ENCODE data around the gene SSU72.
"Not testable (repeated sequence)": the region's sequence is repeated elsewhere in the genome, so short reads cannot be mapped to it uniquely, and the experiment has no call there.

The SSU72 gene

DNA sequence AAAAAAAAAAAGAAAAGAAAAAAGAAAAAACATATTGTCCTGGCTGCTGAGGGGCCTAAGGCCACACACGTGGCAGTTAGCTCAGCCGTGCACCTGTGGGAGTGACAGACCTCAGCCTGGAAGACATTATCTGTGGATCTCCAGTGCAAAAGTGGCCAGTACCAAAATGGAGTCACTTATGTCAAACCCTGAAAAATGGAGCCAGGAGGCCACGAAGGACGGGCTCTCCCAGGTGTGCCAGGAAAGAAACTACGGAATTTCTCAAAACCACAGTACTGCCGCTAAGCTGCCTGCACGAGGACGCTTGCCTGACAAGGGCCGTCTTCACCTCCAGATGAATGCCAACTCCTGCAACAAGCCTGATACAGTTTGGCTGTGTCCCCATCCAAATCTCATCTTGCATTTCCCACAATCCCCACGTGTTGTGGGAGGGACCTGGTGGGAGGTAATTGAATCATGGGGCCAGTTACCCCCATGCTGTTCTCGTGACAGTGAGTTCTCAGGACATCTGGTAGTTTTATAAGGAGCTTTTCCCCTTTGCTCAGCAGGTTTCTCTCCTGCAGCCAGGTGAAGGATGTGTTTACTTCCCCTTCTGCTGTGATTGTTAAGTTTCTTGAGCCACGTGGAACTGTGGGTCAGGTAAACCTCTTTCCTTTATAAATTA is 35.3 kb upstream of the SSU72 start:
- DNase-seq = no peak

DNA sequence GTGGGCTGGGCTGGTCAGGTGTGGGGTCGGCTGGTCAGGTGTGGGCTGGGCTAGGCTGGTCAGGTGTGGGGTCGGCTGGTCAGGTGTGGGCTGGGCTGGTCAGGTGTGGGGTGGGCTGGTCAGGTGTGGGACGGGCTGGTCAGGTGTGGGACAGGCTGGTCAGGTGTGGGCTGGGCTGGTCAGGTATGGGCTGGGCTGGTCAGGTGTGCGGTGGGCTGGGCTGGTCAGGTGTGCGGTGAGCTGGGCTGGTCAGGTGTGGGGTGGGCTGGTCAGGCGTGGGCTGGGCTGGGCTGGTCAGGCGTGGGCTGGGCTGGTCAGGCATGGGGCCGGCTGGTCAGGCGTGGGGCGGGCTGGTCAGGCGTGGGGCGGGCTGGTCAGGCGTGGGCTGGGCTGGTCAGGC is 31.6 kb upstream of the SSU72 start:
- DNase-seq = no peak

DNA sequence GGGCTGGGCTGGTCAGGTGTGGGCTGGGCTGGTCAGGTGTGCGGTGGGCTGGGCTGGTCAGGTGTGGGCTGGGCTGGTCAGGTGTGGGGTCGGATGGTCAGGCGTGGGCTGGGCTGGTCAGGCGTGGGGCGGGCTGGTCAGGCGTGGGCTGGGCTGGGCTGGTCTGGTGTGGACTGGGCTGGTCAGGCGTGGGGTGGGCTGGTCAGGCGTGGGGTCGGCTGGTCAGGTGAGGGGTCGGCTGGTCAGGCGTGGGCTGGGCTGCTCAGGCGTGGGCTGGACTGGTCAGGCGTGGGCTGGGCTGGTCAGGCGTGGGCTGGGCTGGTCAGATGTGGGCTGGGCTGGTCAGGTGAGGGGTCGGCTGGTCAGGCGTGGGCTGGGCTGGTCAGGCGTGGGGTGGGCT is 31.1 kb upstream of the SSU72 start:
- no peak for DNase-seq

DNA sequence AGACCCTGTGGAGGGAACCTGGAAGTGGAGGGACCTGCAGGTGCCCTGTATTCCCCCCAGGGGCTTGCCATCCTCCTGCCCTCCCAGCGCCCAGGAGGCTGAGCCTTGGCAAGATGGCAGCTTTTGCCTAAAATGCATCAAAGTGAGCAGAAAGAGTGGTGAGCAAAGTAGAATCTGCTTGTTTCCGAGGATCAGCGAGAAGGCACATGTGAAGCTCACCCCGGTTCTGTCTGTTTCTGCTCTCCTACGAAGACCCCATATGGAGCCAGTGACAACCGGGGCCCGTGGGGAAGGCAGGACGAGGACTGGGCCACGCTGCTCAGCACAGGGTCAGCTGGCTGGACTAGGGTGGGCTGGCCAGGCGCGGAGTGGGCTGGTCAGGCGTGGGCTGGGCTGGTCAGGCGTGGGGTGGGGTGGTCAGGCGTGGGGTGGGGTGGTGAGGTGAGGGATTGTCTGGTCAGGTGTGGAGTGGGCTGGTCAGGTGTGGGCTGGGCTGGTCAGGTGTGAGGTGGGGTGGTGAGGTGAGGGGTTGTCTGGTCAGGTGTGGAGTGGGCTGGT is 30.4 kb upstream of the SSU72 start:
- DNase-seq = no peak

DNA sequence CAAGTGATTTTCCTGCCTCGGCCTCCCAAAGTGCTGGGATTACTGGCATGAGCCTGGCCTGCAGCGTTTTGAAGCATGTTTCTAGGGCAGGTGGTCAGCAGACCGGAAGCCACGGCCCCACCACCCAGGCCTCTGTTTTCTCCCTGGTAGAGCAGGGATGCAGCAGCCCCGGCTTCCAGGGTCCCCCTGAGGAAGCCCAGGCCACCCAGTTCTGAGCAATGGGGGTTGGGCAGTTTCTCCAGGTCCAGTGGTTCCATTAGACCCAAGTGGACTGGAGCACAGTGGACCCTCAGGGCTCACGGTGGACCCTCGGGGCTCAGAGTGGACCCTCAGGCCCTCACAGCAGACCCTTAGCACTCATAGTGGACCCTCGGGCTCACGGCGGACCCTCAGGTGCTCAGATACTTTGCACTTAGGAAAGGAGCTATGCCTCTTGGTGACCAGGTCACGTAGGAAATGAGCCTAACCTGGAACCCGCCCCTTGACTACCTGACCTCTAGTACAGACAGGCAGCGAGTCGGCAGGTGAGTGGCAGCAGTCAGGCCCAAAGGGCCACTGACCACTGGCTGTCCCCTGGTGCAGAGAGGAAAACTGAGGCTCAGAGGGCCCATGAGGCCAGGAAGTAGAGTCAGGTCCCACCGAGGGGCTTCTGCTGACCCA is 29.8 kb upstream of the SSU72 start:
- no peak for DNase-seq

DNA sequence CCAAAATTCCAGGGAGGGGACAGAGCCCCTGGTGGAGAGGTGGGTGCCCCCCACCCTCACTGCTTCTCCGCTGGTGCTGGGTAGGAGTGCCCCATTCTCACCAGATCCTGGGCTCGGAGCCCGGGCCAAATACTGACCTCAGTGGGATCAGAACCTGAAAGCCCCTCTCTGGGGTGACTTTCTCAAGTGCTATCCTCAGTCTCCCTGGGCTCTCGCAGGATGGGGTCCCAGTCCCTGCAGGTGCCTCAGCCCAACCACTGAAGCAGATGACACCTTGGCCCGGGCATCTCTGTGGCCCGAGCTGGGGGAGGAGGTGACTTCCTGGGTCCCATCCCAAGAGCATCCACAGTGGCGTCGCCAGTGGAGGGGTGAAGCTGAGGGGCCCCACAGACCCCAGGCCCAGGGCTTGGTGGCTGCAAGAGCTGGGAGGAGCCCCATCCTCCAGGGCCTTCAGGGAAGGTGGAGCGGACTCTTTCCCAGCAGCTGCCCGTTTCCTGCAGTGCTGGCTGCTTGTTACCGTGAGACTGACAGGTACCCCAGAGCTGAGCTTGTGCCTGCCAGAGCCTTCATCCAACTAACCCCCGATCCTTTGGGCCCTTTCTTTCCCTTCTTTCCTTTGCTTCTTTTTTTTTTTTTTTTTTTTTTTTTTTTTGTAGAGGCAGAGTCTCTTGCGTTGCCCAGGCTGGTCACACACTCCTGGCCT is 29.2 kb upstream of the SSU72 start:
- no peak for DNase-seq

DNA sequence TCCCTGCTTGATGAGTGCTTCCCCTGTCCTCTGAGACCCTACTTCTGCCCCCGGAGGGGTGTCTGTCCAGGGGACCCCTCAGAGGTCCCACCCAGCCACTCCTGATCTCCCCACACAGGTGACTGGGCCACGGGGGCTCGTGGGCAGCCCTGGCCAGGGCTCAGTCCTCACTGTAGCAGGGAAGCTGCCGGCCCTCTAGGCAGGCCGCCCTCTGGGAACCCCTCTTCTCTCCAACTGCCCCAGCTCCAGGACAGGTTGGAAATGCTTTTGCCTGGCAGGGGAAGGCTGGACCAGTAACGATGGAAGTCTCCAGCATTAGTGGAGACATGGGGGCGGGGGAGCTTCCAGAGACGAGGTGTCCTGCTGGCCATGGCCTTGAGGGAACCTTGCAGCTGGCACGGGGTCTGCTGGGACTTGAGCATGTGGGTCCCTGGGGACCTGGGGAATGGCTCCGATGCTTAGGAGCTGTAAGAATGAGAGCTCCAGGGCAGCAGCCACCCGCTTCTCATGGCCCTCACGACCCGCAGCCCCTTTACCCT is 28.4 kb upstream of the SSU72 start:
- DNase-seq = no peak

DNA sequence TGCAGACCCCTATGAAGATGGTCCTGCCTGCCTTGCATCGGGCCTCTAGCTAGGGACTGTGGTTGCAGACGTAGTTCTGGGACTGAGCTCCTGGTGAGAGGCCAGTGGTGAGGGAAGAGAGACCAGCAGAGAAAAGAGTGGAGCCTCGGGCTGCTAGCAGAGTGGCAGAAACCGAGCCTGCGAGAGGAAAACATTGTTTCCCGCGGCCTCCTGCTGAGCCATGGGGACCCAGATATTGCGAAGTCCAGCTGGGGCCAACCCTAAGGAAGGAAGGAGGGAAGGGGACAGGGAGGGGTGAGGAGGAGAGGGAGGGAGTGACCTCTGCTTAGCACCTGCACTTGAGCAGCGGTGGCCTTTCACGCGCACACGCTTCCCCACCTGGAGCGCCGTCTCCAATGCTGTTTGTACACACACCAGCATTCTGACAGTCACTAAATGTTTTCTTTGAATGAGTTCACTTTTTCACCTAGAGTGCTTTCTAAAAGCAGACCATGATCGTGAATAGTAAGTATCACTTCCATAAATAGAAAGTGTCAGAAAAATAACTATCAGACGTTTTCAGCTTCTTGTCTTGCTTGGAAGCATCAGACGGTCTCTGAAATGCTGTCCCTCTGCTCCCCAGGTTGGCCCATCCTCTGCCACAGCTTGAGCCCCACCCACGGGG is 27.8 kb upstream of the SSU72 start:
- no peak for DNase-seq

DNA sequence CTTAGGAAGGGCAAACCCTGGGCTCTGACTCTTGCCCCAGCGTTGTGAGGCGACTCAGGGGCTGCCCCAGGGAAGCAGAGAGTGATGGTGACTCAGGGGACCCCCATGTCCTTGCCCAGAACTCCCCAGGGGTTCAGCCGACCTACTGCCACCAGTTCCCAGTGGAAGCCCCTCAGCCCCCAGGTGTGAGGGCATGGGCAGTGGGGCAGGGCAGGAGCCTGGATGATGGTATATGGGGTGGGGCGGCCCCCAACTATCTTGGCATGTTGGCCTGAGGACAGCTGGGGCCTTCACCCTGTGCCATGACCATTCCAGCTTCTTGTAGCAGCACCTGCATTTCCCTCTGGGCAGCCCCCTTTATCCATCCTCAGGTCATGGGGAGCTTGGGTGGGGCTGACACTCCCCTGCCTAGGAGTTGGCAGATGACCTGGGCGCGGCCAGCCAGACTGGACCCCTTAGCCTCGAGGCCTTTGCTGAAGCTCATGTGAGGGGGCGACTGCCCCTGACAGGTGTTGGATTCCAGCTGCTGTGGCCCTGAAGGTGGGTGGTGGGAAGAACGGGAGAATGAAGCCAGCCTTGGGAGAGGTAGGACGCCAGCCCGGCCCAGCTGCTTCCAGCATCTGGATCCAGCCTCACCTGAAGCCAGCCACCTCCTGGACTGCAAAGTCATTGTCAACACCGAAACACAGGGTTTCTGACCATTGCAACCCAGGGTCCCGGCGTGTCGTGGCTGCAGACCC is 27.1 kb upstream of the SSU72 start:
- DNase-seq = no peak

DNA sequence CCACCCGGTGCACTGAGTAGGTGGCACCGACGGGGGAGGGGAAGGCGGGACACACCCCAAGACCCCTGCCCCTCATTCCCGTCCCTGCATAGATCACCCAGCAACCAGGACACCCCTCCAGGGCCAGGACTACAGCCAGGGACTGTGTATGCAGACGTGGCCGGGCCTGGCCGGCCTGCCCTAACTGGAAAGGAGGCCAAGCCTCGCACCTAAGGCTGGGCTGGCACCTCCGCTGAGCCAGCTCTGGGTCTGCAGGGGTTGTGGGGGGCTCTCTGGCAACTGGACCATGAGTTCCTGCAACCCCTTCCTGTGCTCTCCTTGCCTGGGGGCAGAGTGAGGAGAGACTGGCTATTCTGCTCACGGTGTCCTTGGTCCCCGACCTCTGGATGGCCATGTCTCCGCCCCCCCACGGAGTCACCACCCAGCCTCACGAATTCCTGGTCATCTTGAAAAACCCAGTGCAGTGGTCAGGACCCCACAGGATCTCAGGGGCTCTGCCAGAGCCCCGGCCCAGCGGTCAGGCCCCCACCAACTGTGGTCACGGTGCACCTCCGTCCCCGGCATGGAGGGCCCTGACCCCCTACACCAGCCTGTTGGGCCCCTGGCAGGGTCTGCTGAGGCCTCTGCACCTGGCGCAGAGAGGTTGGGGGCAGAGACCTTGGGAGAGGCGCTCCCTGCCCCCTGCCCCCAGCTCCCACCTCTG is 26.3 kb upstream of the SSU72 start:
- no peak for DNase-seq

DNA sequence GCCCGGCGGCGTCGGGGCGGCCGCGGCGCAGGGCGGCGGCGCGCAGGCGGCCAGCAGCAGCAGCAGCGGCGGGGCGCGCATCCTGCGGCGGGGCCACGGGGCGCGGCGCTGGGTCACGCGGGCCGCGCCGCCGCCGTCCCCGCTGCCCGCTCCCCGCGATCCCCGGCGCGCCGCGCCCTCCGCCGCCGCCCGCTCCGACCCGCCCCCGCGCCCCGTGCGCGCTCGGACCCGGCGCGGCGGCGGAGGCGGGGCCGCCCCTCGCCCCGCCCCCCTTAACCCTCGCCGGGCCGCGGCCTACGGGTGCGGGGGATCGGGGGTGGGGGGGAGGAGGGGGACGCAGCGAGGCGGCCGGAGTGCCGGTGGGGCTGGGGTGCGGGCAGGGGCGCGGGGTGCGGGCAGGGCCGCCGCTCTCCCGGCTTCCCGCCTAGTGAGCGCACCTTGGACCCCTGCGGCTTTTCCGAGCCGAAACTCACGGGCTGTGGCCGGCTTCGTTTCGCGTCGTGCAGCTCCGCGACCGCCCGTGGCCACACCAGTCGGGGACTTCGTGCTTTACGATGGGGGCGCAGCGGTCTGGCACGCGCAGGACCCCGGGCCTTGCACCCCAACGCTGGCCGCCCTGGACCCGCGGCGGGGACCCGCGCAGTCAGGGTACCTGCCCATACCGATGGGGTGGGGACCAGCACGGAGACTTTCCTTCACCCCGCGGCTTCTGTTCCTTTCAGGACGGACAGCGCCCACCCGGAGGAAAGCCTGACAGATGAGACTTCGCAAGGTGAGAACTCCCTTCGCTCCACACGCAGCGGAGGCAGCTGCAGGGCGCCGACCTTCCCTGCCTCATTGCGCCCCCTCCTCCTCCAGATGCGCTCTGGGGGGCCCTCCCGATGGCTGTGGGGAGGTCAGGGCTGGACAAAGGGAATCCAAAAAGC is 25.5 kb upstream of the SSU72 start, which contains the start of gene FNDC10:
FNDC10 (minus strand) TSS at position 201 of the 926 bp plus-strand sequence; CDS start at position 81, 120 bp downstream.
- DNase-seq = peak; percentile 31

DNA sequence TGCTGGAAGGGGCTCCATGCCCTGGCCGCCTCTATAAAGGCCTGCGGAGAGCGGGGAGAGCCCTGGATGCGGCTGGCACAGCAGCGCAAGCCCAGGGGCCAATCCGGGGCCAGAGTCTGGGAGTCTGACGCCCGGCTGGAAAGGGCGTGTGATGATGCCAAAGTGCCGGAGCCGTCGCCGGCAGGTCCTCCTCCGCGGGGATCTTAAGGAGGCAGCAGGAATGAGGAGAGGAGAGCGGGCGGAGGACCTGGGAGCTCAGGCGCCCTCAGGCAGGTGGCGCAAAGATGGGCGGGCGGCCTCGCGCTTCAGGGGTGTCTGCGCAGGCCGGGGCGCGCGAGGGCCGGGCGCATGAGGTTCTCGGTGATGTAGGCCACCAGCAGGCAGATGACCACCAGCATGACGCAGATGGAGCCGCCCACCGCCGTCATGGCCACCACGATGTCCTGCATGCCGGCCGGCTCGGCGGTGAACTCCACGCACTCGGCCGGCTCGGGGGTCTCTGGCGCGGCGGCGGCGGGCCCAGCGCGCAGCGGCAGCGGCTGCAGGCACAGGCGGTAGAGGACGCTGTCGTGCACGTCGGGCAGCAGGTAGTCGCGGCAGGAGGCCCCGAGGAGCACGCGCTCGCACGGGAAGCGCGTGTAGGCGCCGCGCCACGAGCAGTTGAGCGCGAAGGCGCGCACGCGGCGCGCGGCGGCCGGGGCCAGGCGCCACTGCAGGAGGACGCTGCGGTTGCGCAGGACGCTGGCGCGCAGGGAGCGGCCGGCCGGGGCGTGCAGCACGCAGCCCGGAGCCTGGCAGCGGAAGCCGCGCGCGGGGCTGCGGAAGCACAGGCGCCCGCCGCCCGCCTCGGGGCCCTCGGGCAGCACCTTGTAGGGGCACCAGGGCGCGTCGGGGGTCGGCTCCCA is 24.6 kb upstream of the SSU72 start:
- DNase-seq = peak; percentile 40

DNA sequence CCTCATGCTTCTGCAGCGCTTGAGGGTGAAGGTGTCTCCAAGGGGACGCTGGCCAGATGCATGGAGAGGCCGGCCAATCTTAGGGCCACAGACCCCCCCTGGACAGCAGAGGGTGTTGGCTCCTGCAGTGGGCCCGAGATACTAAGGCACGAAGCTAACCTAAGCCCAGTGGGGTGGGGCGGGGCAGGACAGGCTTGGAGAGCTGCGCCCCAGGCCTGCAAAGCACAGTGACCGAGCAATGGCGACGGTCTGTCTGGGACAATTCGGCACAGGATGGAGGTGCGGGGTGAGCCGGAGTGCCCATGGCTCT is 24.0 kb upstream of the SSU72 start:
- DNase-seq = no peak

DNA sequence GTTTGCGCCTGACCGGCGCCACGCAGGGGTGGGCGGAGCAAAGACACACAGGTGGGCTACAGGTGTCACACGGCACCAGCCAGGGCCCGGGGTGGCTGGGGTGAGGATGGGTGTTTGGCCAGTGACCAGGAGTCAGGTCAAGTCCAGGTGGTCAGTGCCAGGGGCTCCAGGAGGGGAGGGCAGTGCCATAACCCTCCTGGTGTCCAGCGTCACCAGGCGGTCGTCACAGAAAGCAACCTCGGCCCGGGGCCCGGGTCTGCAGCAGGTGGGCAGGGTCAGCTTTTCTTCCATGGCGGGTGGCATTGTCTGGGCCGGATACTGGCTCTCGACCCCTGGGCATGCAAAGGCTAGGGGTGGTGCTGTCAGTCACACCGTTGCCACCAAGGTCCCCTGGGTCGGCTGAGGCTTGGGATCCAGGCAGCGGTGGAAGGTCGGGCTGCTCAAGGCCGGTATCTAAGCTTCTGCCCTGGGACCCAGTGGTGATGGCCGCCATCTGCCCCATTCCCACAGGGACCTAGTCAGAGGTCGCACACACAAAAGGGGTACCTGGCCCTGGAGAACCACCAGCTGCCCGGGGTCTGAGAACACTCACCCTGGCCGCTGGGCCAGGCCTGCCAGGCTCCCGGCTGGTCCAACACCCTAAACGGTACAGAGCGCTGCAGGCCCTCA is 23.5 kb upstream of the SSU72 start:
- DNase-seq = no peak

DNA sequence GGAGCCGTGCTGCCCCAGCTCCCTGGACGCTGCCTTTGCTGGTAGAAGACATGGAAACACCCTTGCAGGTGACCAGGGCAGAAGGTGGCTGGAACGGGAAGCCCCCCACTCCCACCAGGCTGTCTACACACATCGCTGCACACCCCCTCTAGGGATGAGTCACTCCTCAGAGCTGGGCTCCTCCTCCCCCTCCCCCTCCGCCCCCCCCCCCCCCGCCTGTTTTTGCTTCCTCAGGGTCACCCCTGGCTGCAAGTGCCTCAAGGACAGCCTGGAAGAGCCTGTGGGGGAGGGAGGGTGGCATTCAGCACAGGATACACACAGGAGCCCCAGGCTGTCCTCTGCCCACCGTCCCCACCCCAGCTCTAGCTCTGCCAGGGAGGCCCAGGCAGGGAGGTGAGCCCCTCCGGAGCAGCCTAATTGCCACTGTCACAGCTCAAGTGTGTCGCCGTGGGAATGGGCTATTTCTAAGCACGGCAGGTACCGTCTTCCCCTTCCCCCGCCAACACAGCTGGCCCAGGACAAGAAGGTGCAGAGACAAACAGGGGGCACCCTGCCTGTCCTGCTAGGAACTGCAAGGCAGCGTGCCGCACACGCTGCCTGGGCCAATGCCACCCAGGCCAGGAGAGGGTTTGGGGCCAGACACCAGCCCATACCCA is 22.7 kb upstream of the SSU72 start:
- DNase-seq = no peak

DNA sequence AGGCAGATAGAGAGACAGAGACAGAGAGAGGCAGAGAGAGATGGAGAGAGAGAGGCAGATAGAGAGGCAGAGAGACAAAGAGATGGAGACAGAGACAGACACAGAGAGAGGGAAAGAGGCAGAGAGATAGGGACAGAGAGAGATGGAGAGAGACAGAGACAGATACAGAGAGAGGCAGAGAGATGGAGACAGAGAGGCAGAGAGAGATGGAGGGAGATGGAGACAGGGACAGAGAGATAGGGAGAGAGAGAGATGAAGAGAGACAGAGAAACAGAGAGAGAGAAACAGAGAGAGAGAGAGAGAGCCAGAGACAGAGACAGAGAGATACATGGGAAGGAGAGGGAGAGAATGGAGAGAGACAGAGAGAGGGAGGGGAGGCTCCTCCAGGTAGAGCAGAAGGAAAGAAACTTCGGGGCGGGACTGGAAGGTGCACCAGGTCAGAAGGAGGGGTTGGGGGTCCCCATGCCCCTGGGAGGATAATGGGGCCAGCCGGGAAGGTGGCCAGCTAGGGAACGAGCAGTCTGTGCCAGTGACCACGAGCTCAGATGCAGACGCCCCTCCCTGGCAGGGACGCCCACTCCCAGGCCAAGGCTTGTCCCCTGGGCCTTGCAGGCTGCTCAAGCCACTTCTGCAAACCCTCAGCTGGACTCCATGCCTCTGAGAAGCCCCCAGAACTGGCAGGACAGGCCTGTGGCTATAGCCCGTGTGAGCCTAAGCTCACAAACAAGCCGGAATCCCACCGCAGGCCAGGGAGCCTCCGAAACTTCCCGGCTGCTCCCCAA is 22.0 kb upstream of the SSU72 start:
- no peak for DNase-seq

DNA sequence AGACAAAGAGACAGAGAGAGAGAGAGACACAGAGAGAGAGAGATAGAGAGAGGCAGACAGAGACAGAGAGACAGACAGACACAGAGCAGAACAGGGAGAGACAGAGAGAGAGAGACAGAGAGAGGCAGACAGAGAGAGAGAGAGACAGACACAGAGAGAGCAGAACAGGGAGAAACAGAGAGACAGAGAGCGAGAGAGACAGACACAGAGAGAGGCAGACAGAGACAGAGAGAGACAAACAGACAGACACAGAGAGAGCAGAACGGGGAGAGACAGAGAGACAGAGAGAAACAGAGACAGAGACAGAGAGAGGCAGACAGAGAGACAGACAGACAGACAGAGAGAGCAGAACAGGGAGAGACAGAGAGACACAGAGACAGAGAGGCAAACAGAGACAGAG is 20.7 kb upstream of the SSU72 start:
- not testable (repeated sequence) for DNase-seq

Measured in NCI-H345 (cell line).